Loucy (cell line): Measurements from ENCODE around the gene EOLA1.

ENCODE experiments used
- H2AFZ ChIP-seq: fragments of 200-600 bp; sonication (generic); 2 replicates; pipeline ENCODE4 v1.6.0; 2016; ENCODE audit warnings: antibody characterized with exemption, mild to moderate bottlenecking, low read length, moderate library complexity
- H3F3A ChIP-seq: fragments of 200-600 bp; 2 replicates; pipeline ENCODE4 v1.6.0; 2016; ENCODE audit warnings: antibody characterized with exemption, low read depth, mild to moderate bottlenecking
- H3K27me3 ChIP-seq: fragments of 200-600 bp; sonication (generic); 2 replicates; pipeline ENCODE4 v1.6.1; 2014; ENCODE audit warnings: low read length, mild to moderate bottlenecking; ENCODE audit not compliant: insufficient read depth, poor library complexity, severe bottlenecking
- H3K36me3 ChIP-seq: fragments of 200-600 bp; sonication (generic); 2 replicates; pipeline ENCODE4 v1.6.1; 2016; ENCODE audit warnings: low read length; ENCODE audit not compliant: insufficient read depth
- H3K4me1 ChIP-seq: fragments of 200-600 bp; sonication (generic); 2 replicates; pipeline ENCODE4 v1.5.1; 2014; ENCODE audit warnings: low read length, mild to moderate bottlenecking; ENCODE audit not compliant: insufficient read depth, poor library complexity, severe bottlenecking
- H3K4me2 ChIP-seq: fragments of 200-600 bp; sonication (generic); 2 replicates; pipeline ENCODE4 v1.6.0; 2014; ENCODE audit warnings: antibody characterized with exemption, low read length, low read depth, mild to moderate bottlenecking; ENCODE audit not compliant: poor library complexity, severe bottlenecking
- H3K4me3 ChIP-seq: fragments of 200-600 bp; sonication (generic); 2 replicates; pipeline ENCODE4 v1.5.1; 2014; ENCODE audit warnings: low read length, mild to moderate bottlenecking, mixed read lengths; ENCODE audit not compliant: poor library complexity, severe bottlenecking
- H3K79me2 ChIP-seq: fragments of 200-600 bp; sonication (generic); 2 replicates; pipeline ENCODE4 v1.6.1; 2014; ENCODE audit warnings: low read length; ENCODE audit not compliant: insufficient read depth
- H3K9ac ChIP-seq: fragments of 200-600 bp; sonication (generic); 2 replicates; pipeline ENCODE4 v1.6.0; 2014; ENCODE audit warnings: mild to moderate bottlenecking, low read depth, low read length, moderate library complexity; ENCODE audit not compliant: poor library complexity, severe bottlenecking
- H3K9me2 ChIP-seq: fragments of 200-600 bp; sonication (generic); replicated peaks from 2 replicates; pipeline ENCODE4 v1.6.1; 2016; ENCODE audit warnings: low read depth, low read length, mixed read lengths
- H3K9me3 ChIP-seq: fragments of 200-600 bp; sonication (generic); 2 replicates; pipeline ENCODE4 v1.6.1; 2014; ENCODE audit warnings: mild to moderate bottlenecking, antibody characterized with exemption, low read length, low read depth; ENCODE audit not compliant: insufficient read depth
- H4K20me1 ChIP-seq: fragments of 200-600 bp; sonication (generic); 2 replicates; pipeline ENCODE4 v1.6.0; 2014; ENCODE audit warnings: antibody characterized with exemption, low read length, mild to moderate bottlenecking; ENCODE audit not compliant: insufficient read depth, poor library complexity, severe bottlenecking
- EZH2phosphoT487 ChIP-seq: fragments of 200-600 bp; IDR thresholded peaks from 2 replicates; pipeline ENCODE4 v1.6.1; 2018; ENCODE audit warnings: antibody characterized with exemption, mild to moderate bottlenecking, moderate library complexity, borderline replicate concordance
- TF ChIP-seq, protein P1 (sequence below): fragments of 200-600 bp; sonication (generic); conservative IDR thresholded peaks from 2 replicates; pipeline ENCODE4 v1.5.1; 2014; ENCODE audit warnings: mild to moderate bottlenecking, antibody characterized with exemption, low read length

EOLA1 gene

DNA sequence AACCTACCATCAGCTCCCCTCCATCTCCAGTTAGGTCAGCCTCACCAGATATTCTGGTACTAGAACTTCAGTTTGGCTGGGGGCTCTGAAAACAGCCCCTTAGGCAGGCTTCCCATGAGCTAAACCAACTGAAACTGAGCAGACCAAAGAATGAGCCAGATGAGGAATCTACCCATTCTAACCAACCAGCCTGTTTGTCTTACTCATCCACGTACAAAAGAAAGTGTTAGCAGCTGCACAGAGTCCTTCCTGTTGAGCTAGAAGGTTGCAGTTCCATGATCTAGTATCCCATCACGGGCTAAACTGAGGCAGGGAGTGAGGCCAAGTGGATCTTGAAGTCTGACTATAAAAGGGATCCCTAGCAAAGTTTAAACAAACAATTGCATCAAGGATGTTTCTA, 29.0 kb downstream of the EOLA1 start:
- Histone ChIP-seq H3K9ac (no peak overlapping the region), H3K9me3 (no peaks in the 10 kb centered on the region), H3K27me3 (no peaks in the 10 kb centered on the region), H3K4me2 (no peak overlapping the region), H3K9me2 (no peaks in the 10 kb centered on the region), H3K4me1 (no peaks in the 10 kb centered on the region), H2AFZ (no peak overlapping the region), H3F3A (no peaks in the 10 kb centered on the region), H3K79me2 (no peaks in the 10 kb centered on the region), H3K4me3 (no peak overlapping the region), H3K36me3 (no peaks in the 10 kb centered on the region), H4K20me1 (no peaks in the 10 kb centered on the region)
- no peak for TF ChIP-seq EZH2phosphoT487
- TF ChIP-seq, protein P1, sequence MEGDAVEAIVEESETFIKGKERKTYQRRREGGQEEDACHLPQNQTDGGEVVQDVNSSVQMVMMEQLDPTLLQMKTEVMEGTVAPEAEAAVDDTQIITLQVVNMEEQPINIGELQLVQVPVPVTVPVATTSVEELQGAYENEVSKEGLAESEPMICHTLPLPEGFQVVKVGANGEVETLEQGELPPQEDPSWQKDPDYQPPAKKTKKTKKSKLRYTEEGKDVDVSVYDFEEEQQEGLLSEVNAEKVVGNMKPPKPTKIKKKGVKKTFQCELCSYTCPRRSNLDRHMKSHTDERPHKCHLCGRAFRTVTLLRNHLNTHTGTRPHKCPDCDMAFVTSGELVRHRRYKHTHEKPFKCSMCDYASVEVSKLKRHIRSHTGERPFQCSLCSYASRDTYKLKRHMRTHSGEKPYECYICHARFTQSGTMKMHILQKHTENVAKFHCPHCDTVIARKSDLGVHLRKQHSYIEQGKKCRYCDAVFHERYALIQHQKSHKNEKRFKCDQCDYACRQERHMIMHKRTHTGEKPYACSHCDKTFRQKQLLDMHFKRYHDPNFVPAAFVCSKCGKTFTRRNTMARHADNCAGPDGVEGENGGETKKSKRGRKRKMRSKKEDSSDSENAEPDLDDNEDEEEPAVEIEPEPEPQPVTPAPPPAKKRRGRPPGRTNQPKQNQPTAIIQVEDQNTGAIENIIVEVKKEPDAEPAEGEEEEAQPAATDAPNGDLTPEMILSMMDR, result no peak

GRCh38 chrX:149570668-149571067, 29.9 kb downstream of the EOLA1 start:
- Histone ChIP-seq H3K4me1 (no peaks in the 10 kb centered on the region), H2AFZ (no peak overlapping the region), H3K36me3 (no peaks in the 10 kb centered on the region), H3K9me2 (no peaks in the 10 kb centered on the region), H3F3A (no peaks in the 10 kb centered on the region), H3K9me3 (no peaks in the 10 kb centered on the region), H3K4me3 (no peak overlapping the region), H3K27me3 (no peaks in the 10 kb centered on the region), H3K4me2 (no peak overlapping the region), H4K20me1 (no peaks in the 10 kb centered on the region), H3K79me2 (no peaks in the 10 kb centered on the region), H3K9ac (no peak overlapping the region)
- TF ChIP-seq, protein P1, result no peak
- no peak for TF ChIP-seq EZH2phosphoT487

- Histone ChIP-seq H3K79me2 (no peaks in the 10 kb centered on the region), H2AFZ (no peak overlapping the region), H4K20me1 (no peaks in the 10 kb centered on the region), H3F3A (no peaks in the 10 kb centered on the region), H3K27me3 (no peaks in the 10 kb centered on the region), H3K9ac (no peak overlapping the region), H3K9me2 (no peaks in the 10 kb centered on the region), H3K9me3 (no peaks in the 10 kb centered on the region), H3K4me3 (no peak overlapping the region), H3K36me3 (no peaks in the 10 kb centered on the region), H3K4me2 (no peak overlapping the region), H3K4me1 (no peaks in the 10 kb centered on the region)
- TF ChIP-seq, protein P1, result no peak
- no peak for TF ChIP-seq EZH2phosphoT487
Observed at GRCh38 chrX:149571770-149572169, 31.0 kb downstream of the EOLA1 start.
